ENCODE measurements around the gene AMFR.

DNA sequence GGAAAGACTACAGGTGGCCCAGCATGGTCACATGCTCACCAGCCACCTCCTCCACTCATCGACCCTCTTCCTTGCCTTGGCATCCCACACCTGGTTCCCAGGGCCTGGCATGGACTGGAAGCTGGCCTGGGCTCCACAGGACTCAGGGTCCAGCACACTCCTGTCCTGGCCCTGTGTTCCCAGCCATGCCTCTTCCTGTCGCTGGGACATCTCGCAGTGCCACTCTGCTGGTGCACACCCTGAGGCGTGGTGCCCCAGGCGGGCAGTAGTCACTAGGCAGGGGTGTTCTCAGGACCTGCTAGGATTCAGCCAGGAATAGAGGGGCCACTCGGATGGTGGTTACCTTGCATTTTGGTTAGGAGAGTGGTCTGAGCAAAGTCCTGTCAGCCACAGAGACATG, 99.4 kb downstream of the AMFR start:
- TF ChIP-seq SUZ12 (IDR thresholded peaks at IDR 0.05; ENCODE audit: extremely low read depth, insufficient read depth, insufficient read length) (no peak), ZNF274 (IDR thresholded peaks at IDR 0.05; ENCODE audit: low read depth, low read length) (no peak)
